ENCODE measurements around the gene DCTN2.
A peak's percentile ranks its signal among the peaks of the same experiment; 100 is the strongest.

The DCTN2 gene

DNA sequence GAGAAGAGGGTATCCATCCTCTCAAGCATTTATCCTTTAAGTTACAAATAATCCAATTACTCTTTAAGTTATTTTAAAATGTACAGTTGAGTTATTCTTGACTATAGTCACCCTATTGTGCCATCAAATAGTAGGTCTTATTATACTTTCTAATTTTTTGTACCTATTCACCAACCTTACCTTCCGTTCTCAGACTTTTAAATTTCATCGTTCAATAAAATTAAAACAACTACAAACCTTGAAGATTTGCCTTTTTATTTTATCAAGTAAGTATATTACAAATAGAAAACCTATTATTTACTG, 972 bp upstream of the DCTN2 start:
- H3K4me3 ChIP-seq (ENCODE audit: low read depth in 1 of 2, low read length in 2 of 2): no peak overlapping the region
- H3K36me3 ChIP-seq (ENCODE audit: control insufficient read depth in 1 of 2, insufficient read depth in 2 of 2, low read length in 2 of 2): no peaks in the 10 kb centered on the region
- H3K9me3 ChIP-seq (ENCODE audit: control insufficient read depth in 1 of 2, low read length in 2 of 2): no peaks in the 10 kb centered on the region
- H3K27ac ChIP-seq (ENCODE audit: low read length): no peak overlapping the region
- peaks cover 7 to 35% of the 10 kb centered on the region in 2 donors for H3K4me1 ChIP-seq (ENCODE audit: control insufficient read depth in 1 of 2, insufficient read depth in 2 of 2, low read length in 2 of 2)
- H3K27me3 ChIP-seq (ENCODE audit: low read depth, low read length): peaks cover 17% of the 10 kb centered on the region

- Histone ChIP-seq H3K4me1 (ENCODE audit: control insufficient read depth in 1 of 2, insufficient read depth in 2 of 2, low read length in 2 of 2) (peaks cover 7 to 35% of the 10 kb centered on the region in 2 donors), H3K36me3 (ENCODE audit: control insufficient read depth in 1 of 2, insufficient read depth in 2 of 2, low read length in 2 of 2) (no peaks in the 10 kb centered on the region), H3K27me3 (ENCODE audit: low read depth, low read length) (peaks cover 17% of the 10 kb centered on the region), H3K4me3 (ENCODE audit: low read depth in 1 of 2, low read length in 2 of 2) (peak overlapping the region; percentile 85 to 94), H3K9me3 (ENCODE audit: control insufficient read depth in 1 of 2, low read length in 2 of 2) (no peaks in the 10 kb centered on the region), H3K27ac (ENCODE audit: low read length) (peak overlapping the region; percentile 89)
These were observed 458 bp upstream of the DCTN2 start for GRCh38 chr12:57547288-57548012.

DNA sequence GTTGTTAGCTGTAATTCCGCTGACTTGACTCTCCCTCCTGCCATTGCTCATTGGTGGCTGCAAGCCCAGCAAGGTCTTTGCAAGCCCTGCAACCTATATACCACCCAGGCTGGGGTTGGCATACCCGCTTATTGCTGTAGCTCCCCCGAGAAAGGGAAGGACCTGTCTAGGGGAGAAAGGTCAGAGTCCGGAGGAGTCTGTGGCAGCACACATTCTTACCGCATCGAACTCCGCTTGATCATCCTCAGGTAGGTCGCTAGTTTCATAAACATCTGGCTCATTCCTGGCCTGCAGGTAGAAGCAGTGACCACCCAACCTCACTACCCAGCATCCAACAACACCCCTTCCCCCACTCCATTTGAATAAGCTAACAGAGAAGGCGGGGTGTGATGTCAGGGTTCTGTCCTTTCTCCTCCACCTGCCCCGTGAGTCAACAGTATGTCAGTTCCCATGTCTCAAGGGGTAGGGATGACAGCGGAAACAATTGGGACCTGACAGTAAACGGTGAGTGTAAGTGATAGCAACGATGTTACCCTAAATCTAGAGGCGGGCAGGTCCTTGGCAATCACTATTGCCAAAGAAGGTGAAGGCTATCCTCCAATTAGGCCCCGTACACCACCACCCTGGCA, 1.1 kb downstream of the DCTN2 start:
- Histone ChIP-seq H3K9me3 (ENCODE audit: control insufficient read depth in 1 of 2, low read length in 2 of 2) (no peaks in the 10 kb centered on the region), H3K27ac (ENCODE audit: low read length) (peak overlapping the region; percentile 89), H3K4me3 (ENCODE audit: low read depth in 1 of 2, low read length in 2 of 2) (peak overlapping the region; percentile 85 to 94), H3K27me3 (ENCODE audit: low read depth, low read length) (peaks cover 17% of the 10 kb centered on the region), H3K36me3 (ENCODE audit: control insufficient read depth in 1 of 2, insufficient read depth in 2 of 2, low read length in 2 of 2) (peaks cover 0 to 5% of the 10 kb centered on the region in 2 donors), H3K4me1 (ENCODE audit: control insufficient read depth in 1 of 2, insufficient read depth in 2 of 2, low read length in 2 of 2) (peaks cover 7 to 38% of the 10 kb centered on the region in 2 donors)

GRCh38 chr12:57543581-57543980, 3.4 kb downstream of the DCTN2 start:
- H3K4me1 ChIP-seq (ENCODE audit: control insufficient read depth in 1 of 2, insufficient read depth in 2 of 2, low read length in 2 of 2): peaks cover 7 to 25% of the 10 kb centered on the region in 2 donors
- no peak overlapping the region for H3K4me3 ChIP-seq (ENCODE audit: low read depth in 1 of 2, low read length in 2 of 2)
- no peaks in the 10 kb centered on the region for H3K9me3 ChIP-seq (ENCODE audit: control insufficient read depth in 1 of 2, low read length in 2 of 2)
- H3K36me3 ChIP-seq (ENCODE audit: control insufficient read depth in 1 of 2, insufficient read depth in 2 of 2, low read length in 2 of 2): peaks cover 7 to 15% of the 10 kb centered on the region in 2 donors
- peaks cover 8% of the 10 kb centered on the region for H3K27me3 ChIP-seq (ENCODE audit: low read depth, low read length)
- no peak overlapping the region for H3K27ac ChIP-seq (ENCODE audit: low read length)

GRCh38 chr12:57541717-57542116, 5.3 kb downstream of the DCTN2 start:
- Histone ChIP-seq H3K27ac (ENCODE audit: low read length) (no peak overlapping the region), H3K4me1 (ENCODE audit: control insufficient read depth in 1 of 2, insufficient read depth in 2 of 2, low read length in 2 of 2) (peaks cover 7 to 21% of the 10 kb centered on the region in 2 donors), H3K27me3 (ENCODE audit: low read depth, low read length) (no peaks in the 10 kb centered on the region), H3K4me3 (ENCODE audit: low read depth in 1 of 2, low read length in 2 of 2) (no peak overlapping the region), H3K9me3 (ENCODE audit: control insufficient read depth in 1 of 2, low read length in 2 of 2) (no peaks in the 10 kb centered on the region), H3K36me3 (ENCODE audit: control insufficient read depth in 1 of 2, insufficient read depth in 2 of 2, low read length in 2 of 2) (peaks cover 16 to 22% of the 10 kb centered on the region in 2 donors)

DNA sequence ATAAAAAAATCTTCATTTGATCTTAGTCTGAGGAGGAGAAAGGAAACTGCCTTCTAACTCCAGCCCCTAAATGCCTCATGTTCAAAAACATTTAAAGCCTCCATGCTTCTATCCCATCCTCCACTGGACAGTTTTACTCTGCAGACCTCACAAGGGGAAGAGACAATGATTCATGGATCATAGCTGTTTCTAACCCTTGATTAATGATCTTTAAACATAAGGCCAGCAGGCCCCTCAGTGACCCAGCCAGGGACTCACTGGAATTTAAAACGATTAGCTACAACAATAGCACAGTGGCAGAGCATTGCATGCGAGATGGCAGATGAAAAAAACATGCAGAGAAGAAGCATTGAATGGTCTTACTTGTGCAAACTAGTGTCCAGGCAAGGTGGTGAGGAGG, 6.0 kb downstream of the DCTN2 start:
- Histone ChIP-seq H3K4me1 (ENCODE audit: control insufficient read depth in 1 of 2, insufficient read depth in 2 of 2, low read length in 2 of 2) (peaks cover 5 to 17% of the 10 kb centered on the region in 2 donors), H3K9me3 (ENCODE audit: control insufficient read depth in 1 of 2, low read length in 2 of 2) (no peaks in the 10 kb centered on the region), H3K4me3 (ENCODE audit: low read depth in 1 of 2, low read length in 2 of 2) (no peak overlapping the region), H3K27ac (ENCODE audit: low read length) (no peak overlapping the region), H3K36me3 (ENCODE audit: control insufficient read depth in 1 of 2, insufficient read depth in 2 of 2, low read length in 2 of 2) (peaks cover 16 to 22% of the 10 kb centered on the region in 2 donors), H3K27me3 (ENCODE audit: low read depth, low read length) (no peaks in the 10 kb centered on the region)

- Histone ChIP-seq H3K27ac (ENCODE audit: low read length) (no peak overlapping the region), H3K36me3 (ENCODE audit: control insufficient read depth in 1 of 2, insufficient read depth in 2 of 2, low read length in 2 of 2) (peaks cover 29 to 36% of the 10 kb centered on the region in 2 donors), H3K4me1 (ENCODE audit: control insufficient read depth in 1 of 2, insufficient read depth in 2 of 2, low read length in 2 of 2) (peaks cover 0 to 4% of the 10 kb centered on the region in 2 donors)
These were observed 7.7 kb downstream of the DCTN2 start for GRCh38 chr12:57539134-57539768.

DNA sequence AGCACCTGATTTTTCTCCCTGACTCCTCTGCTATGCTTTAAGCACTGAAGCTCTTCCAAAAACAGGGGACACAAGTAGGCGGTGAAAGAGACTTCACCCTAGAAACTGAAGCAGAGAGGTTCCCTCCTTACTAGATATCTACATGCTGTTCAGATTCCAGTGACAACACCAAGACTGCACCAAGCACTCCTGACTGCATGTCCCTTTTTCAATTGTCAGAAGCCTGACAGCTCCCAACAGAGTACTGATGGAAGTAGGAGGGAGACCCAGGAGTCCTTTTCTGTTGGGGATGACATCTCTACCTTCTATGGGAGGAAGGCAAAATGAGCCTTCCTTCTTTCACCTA, 10.4 kb downstream of the DCTN2 start:
- no peak overlapping the region for H3K4me3 ChIP-seq (ENCODE audit: low read depth in 1 of 2, low read length in 2 of 2)
- H3K4me1 ChIP-seq (ENCODE audit: control insufficient read depth in 1 of 2, insufficient read depth in 2 of 2, low read length in 2 of 2): peaks cover 0 to 4% of the 10 kb centered on the region in 2 donors
- H3K27me3 ChIP-seq (ENCODE audit: low read depth, low read length): no peaks in the 10 kb centered on the region
- peaks cover 53 to 59% of the 10 kb centered on the region in 2 donors for H3K36me3 ChIP-seq (ENCODE audit: control insufficient read depth in 1 of 2, insufficient read depth in 2 of 2, low read length in 2 of 2)
- no peak overlapping the region for H3K27ac ChIP-seq (ENCODE audit: low read length)
- no peaks in the 10 kb centered on the region for H3K9me3 ChIP-seq (ENCODE audit: control insufficient read depth in 1 of 2, low read length in 2 of 2)

More at GRCh38 chr12:57539134-57539768, 7.7 kb downstream of the DCTN2 start:
- Histone ChIP-seq H3K27me3 (ENCODE audit: low read depth, low read length) (no peaks in the 10 kb centered on the region), H3K9me3 (ENCODE audit: control insufficient read depth in 1 of 2, low read length in 2 of 2) (no peaks in the 10 kb centered on the region), H3K4me3 (ENCODE audit: low read depth in 1 of 2, low read length in 2 of 2) (no peak overlapping the region)

DNA sequence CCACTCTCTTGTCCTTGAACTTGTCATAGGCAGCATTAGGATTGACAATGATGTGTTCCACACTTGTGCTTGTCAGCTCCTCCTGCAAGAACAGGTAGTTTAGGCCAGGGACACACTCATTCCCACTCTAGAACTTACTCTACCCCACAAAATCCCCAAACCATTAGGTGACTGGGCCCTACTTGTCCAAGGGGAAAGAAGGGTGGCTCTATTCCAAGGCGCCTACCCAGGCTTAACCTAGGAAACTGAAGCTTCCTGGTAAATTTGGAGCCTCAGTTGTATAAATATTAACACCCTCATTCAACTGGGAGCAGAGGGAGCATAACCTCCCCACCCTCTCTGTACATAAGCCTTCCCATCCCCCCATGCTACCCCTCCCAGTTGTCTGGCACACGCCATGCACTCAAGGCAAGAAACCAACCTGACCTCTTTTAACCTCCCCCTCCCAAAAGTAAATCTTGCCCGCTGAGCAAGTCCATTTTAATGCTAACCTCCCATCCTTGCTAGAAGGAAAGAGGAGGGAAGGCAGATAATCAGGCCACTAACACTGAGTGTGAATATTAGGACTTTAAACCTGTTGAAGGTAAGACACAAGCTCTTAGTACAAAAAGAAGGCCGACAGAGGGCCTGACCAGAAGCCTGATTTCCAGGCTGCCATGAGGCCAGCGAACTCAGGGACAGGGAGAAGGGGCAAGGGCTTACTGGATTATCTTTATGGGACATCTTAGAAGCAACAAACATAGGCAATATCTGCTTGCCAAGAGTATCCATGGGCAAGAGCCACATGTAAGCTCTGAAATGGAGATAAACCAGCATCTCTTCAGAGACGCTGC, 11.0 kb downstream of the DCTN2 start:
- H3K27ac ChIP-seq (ENCODE audit: low read length): no peak overlapping the region
- H3K36me3 ChIP-seq (ENCODE audit: control insufficient read depth in 1 of 2, insufficient read depth in 2 of 2, low read length in 2 of 2): peaks cover 55 to 62% of the 10 kb centered on the region in 2 donors
- H3K27me3 ChIP-seq (ENCODE audit: low read depth, low read length): no peaks in the 10 kb centered on the region
- H3K4me1 ChIP-seq (ENCODE audit: control insufficient read depth in 1 of 2, insufficient read depth in 2 of 2, low read length in 2 of 2): no peaks in the 10 kb centered on the region
- no peaks in the 10 kb centered on the region for H3K9me3 ChIP-seq (ENCODE audit: control insufficient read depth in 1 of 2, low read length in 2 of 2)
- no peak overlapping the region for H3K4me3 ChIP-seq (ENCODE audit: low read depth in 1 of 2, low read length in 2 of 2)

DNA sequence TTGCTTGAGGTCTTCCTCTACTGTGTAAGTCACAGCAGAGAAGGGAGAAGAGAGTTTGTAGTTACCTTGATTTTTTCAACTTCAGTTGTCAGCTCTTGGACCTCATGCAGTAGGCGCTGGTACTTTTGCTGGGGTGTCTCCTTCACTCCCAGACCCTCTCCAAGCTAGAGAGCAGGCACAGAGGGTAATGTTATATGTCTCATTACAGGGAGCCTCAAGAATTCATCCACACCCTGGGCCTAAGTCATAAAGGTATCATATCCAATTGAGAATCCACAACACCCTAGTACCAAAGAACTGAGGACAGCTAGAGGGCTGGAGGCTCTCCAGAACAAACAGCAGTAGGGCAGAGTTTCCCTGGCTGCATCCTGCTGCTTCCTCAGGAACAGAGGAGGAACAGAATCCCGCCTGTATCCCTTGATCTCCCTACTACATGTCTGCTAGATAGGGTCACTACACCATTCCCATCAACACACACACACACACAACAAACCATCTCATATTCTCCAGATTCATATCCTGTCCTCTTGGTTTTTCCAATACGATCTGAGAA, 11.9 kb downstream of the DCTN2 start:
- Histone ChIP-seq H3K9me3 (ENCODE audit: control insufficient read depth in 1 of 2, low read length in 2 of 2) (no peaks in the 10 kb centered on the region), H3K4me1 (ENCODE audit: control insufficient read depth in 1 of 2, insufficient read depth in 2 of 2, low read length in 2 of 2) (no peaks in the 10 kb centered on the region), H3K27me3 (ENCODE audit: low read depth, low read length) (no peaks in the 10 kb centered on the region), H3K36me3 (ENCODE audit: control insufficient read depth in 1 of 2, insufficient read depth in 2 of 2, low read length in 2 of 2) (peaks cover 64 to 71% of the 10 kb centered on the region in 2 donors), H3K4me3 (ENCODE audit: low read depth in 1 of 2, low read length in 2 of 2) (no peak overlapping the region), H3K27ac (ENCODE audit: low read length) (no peak overlapping the region)

DNA sequence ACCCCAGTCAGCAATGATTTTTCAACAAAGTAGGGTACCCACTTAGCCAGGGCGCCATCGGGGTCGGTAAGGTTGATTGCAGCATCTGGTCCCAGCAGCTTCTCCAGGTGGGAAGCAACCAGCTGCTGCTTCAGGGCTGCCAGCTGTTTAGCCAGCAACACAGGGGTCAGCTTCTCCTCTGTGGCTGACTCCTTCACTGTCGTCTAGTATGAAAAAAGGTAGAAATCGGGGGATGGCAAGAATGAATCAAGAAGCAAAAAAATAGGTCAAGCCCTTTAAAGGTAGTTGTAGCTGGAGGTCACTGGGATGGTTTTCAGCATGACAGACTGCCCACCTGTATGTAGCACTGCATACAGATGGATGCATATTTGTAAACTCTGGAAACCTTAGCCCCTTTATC, 12.7 kb downstream of the DCTN2 start:
- H3K9me3 ChIP-seq (ENCODE audit: control insufficient read depth in 1 of 2, low read length in 2 of 2): no peaks in the 10 kb centered on the region
- no peak overlapping the region for H3K4me3 ChIP-seq (ENCODE audit: low read depth in 1 of 2, low read length in 2 of 2)
- H3K36me3 ChIP-seq (ENCODE audit: control insufficient read depth in 1 of 2, insufficient read depth in 2 of 2, low read length in 2 of 2): peaks cover 70 to 74% of the 10 kb centered on the region in 2 donors
- H3K4me1 ChIP-seq (ENCODE audit: control insufficient read depth in 1 of 2, insufficient read depth in 2 of 2, low read length in 2 of 2): no peaks in the 10 kb centered on the region
- no peak overlapping the region for H3K27ac ChIP-seq (ENCODE audit: low read length)
- H3K27me3 ChIP-seq (ENCODE audit: low read depth, low read length): no peaks in the 10 kb centered on the region

All from muscle layer of duodenum (tissue), 2 donors.